Measurements from ENCODE around the gene VANGL2.

The VANGL2 gene

DNA sequence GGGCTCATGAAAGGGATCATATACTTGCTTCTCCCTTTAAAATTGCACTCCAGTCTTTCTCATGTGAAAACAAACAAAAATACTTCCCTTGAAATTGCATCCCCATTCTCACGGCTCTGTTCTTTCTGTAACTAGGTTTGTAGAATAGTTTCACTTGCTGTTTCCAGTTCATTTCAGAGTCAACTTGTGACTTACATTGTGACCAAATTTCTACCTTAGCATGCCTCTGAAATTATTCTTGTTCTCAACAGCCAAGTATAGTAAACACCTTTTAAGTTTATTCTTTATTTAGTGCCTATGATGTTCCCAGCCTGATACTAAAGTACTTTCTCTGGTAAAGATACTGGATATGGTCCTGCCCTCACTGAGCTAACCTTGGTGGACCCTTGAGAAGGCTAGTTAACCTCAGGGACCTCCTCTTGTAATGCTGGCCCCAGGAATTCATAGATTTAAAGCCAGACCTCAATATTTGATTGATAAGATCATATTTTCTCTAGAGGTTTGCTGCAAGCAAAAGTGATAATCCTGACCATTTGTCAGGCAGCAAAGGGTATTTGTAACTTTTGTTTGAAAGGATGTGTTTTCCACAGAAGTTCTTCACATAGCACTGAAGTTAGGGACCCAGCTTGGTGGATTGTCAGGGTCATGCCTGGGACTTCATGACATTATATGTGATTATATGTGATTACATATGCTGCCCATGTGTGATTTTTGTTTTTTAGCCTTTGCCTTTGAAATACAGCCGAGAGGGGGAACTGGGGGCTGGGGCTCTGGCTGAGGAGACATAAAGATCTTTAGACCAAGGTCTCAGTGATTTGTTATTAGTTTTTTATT, 29.6 kb downstream of the VANGL2 start:
- no peak for DNase-seq

DNA sequence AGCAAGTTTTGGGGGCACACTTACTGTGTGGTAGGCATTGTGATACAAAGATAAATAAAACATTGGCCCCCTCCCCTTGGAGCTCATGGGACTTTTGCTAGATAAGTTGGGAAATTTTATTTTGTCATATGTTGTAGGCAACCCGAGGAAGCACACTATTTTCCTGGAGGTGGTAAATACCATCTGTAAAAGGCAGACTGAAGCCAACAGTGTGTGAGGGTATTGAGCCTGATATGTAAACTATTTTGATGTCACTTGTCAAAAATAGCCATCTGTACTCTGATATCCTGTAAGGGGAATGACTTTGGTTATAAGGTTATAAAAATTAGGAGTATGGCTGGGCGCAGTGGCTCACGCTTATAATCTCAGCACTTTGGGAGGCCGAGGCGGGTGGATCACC, 30.6 kb downstream of the VANGL2 start:
- DNase-seq, result no peak

DNA sequence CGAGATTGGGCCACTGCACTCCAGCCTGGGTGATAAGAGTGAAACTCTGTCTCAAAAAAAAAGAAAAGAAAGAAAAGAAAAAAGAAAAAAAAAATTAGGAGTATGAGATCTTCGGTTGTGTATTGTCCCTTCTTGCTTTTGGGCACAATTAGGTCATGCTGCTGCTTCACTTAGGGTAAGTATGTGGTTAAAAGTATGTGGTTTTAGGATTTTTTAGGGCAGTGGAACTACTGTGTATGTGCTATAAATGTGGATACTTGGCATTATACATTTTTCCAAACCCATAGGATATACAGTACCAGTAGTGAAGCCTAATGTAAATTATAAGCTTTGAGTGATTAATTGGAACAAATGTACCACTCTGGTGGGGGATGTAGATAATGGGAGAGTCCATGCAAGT, 31.2 kb downstream of the VANGL2 start:
- no peak for DNase-seq

DNA sequence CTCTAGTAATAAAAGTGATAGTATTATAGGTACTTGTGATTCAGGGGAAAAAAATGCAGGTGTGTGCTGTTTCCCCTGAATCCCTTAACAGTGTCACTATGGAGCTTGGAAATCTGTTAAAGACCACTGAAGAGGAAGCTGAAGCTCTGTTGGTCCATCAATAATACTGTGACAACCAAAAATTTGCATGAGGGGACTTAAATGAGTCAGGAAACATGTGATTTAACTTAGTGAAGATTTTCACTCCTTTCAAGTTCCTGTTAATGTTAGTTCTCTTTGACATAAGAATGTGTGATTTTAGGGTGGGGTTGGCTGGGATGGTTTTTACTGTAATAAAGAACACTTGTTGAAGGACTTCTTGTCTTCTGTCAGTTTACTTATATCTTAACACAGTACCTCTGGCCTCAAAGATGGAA, 32.0 kb downstream of the VANGL2 start:
- DNase-seq, result no peak

DNA sequence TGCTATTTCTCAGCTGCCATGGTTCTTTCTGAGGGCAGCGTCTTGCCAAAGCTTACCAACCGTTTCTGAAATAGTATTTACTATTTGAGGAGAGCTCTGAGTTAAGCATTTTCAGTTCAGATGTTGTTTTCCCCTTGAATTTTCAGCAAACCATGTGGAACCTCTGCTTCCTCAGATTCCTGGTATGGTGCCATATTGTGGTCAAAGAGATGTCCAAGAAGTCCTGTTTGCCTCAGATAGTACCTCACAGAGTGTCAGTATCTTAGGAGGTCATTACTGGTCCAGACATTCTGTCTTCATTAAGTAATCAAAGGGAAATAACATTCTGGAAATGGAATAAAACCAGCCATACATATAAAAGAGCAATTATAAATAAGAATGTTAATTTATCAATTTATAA, 36.6 kb downstream of the VANGL2 start:
- no peak for DNase-seq

DNA sequence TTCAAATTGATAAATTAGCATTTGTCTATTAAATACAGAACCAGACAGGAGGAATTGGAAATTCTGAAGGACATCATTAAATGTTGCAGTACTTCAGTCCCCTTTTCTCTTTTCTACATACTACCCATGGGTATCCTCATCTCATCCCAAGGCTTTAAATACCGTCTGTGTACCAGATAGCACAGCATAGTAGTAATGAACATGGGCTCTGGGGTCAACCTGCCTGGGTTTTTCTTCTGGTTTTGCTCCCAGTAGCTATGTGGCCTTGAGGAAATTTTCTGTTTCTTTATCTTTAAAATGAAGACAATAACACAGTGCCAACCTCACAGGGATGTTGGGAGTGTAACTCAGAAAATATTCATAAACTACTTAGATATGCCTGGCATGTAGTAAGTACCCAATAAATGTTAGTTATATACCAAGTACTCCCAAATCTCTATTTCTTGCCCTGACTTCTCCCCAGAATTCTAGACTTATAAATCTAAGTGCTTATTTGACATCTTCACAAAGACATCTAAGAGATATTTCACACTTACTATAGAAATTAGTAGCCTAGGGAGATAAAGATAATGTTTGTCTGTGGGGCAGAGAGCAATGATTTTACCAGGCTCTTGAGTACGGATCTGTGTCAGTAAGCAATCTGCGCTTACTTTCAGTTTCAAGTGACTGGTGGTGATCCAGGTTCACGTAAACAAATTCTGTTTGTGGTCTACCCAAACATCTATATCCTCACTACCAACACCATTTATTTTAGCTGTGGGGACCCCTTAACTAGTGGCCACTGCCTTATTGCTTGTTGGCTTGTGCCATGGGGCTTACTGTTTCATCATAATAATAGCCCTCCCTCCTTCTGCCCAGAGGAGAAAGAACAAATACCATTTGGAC, 37.3 kb downstream of the VANGL2 start:
- peak; percentile 57 for DNase-seq

DNA sequence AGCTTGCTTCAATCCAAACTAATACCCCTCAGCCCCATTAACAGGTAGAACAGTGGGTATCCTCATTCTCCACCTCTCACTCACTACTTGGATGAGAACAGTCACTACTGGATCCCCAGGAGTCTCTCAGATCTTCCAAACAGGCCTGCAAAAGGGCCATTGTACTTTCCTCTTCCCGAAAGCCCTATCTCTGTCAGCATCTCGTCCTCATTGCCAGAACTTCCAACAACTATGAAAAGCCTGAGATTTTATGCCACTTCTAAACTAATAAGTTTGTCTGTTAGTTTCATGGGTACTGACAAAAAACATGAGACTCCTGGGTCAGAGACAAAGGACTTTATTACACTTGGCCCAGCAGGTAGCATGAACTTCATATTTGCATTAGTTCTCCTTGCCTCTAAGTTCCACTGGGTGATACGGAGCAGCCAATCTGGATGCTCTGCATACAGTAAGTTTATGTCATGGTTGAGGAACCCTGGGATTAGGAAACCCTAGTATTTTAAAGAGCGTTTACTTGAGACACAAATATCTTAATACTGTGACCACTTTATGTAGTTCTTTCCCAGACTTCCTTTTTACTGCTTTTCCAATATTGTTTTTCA, 38.1 kb downstream of the VANGL2 start:
- no peak for DNase-seq

DNA sequence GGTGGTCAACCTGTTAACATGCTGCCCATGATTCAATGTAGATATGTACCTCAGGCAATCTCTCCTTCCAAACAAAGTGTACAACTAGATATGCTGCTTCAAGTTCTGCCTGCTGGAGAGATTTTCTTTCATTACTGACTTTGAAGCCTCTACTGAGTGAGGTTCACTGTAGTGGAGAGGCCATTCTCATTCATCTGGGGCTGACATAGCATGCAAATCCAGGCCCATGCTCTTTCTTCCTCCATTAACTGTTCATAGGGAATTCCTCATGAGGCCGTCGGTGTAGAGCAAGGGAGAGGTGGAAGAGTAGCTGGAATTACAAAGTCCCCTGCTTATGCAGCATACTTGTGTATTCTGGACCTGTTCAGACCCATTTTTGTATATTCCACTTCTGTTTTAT, 38.6 kb downstream of the VANGL2 start:
- DNase-seq, result no peak

DNA sequence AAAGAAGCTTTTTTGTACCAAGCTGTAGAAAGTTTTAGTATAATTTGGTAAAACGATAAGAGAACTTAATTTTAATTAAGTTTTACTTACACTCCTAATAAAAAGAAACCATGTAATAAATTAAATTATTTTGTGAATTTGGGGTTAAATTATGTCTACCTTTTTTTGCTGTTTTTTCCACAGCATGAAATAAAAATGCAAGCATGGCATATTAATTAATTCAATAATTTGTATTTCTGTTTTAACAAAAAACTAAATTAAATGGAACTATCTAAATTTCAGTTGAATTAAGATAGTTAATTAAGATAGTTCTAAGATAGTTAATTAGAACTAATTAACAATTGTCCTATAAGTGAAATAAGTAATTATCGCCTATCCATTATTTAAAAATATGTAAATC, 39.4 kb downstream of the VANGL2 start:
- no peak for DNase-seq

DNA sequence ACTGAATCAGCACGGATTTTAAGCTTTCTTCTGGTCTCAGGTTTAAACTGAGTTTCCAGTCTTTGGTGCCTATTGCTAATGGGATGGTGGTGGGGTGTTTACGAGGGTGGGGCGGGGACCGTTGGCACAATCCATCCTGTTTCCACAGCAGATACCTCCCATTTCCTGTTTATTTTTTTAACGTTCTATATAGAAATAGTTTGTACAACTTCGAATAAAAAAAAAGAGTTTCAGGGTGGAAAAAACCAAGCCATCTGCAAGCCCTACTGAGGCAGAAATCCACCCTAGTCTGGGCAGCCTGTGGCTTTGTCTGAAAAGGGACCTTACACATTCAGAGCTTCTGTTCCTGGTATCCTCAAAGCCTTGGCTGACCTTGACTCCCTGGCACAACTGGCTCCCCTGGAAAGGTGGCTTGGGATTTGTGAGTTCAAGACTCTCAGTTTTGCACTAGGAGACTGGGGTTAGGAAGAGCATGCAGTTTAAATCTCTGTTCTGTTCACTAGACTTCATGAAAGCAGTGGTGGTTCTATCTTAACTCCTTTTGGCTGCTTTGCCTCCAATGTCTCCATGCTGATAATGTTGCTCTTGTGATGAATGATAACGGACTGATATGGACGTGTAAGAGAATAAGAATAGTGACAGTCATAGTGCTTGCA, 46.7 kb downstream of the VANGL2 start:
- DNase-seq, result no peak

DNA sequence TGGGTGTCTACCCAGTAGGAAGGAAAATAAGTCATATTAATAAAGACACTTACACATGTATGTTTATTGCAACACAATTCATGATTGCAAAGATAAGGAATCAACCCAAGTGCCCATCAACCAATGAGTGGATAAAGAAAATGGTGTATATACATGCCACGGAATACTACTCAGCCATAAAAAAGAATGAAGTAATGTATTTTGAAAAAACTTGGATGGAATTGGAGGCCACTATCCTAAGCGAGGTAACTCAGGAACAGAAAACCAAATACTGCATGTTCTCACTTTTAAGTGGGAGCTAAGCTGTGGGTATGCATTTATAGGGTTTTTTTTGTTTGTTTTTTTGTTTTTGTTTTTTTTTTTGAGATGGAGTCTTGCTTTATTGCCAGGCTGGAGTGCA, 49.1 kb downstream of the VANGL2 start:
- DNase-seq, result no peak

DNA sequence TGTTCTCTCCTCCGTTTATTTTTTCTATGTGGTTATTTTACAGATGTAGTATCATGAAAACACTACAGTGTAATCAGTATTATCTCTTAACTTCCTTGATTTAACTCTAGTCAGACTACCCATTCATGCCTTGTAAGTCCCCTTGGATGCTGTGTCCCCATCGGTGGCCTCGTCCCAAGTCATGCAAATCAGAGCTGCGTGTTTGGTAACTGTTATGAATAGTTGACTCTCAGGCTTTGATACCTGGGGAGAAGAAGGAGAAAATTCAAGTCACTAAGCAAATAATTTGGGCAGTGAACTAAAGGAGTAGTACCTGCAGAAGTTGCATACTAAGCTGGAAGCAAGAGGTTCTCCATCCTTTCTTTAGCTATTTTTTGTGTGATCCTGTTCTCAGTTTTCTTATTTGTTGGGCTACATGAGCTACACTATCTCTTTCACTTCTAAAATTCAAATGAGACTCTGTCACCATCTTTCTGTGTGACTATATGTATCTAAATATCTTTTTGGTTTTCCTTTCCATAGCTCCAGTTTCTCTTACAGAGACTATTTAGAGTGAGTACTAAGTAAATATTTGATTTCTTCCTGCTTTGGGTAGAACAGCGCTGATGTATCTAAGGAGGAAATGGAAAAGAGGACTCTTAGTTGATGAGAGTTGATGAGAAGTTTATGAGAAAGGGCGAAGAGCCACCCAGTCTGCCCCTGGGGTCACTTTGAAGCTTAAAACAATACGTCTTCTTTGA, 50.9 kb downstream of the VANGL2 start:
- no peak for DNase-seq

DNA sequence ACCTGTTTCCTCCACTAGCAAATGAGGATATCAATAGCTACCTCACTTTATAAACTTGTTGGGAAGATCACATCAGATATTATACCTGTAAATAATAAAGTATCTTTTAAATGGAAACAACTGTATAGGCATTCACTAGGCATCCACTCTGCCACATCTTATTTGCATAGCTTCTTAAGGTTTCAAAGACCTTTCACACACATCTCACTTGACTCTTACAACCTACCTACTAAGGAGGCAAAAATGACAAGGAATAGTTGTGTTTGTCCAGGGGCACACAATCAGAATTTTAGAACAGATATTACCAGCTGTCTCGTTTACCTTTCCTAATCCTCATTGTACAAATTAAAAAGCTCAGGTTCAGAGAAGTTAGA, 51.5 kb downstream of the VANGL2 start:
- no peak for DNase-seq

DNA sequence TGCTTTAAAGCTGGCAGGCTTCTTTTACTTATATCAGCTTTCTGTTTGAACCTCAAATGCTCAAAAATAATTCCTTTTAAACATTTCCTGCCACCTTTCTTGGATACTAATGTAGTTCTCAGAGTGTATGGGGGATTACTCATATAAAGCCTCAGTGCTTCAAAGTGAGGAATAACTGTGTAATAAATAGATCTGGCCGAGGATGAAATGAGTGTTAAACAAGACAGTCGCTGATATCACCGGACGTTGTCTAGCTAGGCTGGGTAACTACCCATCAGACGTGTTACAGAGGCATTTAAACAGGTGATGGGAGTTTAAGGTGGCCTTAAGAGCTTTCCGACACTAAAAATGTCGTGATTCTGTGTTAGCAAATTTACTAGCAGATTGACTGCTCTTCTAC, 53.1 kb downstream of the VANGL2 start:
- DNase-seq, result no peak

DNA sequence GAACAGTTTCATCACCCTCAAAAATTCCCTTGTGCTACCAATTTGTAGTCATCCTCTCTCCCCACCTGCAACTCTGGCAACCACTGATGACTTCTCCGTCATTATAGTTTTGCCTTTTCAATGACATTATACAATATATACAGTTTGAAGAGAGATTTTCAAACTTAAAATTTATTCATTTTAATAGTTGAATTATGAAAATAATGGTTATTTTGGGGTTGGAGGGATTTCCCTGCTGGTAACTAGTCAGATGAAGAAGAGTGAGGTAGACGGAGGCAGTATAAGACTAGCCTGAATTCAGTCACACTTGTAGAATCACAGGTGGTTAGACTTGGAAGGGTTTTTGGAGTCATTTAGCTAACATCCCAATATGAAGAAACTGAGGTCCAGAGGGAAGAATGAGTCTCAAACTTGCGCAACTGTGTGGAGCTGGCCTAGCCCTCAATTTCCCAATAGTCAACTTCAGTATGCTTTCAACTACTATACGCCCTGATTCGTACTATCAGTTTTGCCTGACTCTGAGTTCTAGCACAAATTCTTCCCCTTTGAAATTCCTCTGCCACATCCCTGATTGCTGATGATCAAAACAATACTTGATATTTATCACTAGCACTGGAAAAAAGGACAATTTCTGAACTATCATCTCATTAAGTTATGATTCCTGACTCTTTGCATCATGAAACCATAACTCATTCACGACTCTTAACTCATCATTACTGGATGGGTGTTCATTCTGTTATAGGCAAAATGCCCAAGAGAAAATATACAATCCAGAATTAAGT, 54.2 kb downstream of the VANGL2 start:
- DNase-seq, result no peak

DNA sequence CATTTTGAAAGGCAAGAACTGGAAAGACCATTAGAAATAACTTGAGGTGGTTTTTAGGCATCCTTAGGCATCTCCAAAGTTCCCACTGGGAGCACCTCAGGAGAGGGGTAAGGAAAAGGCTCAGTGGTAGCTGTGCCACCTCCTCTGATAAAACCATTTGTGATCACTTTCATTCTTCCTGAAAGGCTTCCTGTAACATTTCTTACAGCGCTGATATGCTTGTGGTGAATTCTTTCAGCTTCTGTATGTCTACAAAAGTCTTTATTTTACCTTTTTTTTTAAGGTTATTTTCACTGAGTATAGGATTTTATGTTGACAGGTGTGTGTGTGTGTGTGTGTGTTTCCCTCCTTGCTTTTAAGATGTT, 54.8 kb downstream of the VANGL2 start:
- no peak for DNase-seq

DNA sequence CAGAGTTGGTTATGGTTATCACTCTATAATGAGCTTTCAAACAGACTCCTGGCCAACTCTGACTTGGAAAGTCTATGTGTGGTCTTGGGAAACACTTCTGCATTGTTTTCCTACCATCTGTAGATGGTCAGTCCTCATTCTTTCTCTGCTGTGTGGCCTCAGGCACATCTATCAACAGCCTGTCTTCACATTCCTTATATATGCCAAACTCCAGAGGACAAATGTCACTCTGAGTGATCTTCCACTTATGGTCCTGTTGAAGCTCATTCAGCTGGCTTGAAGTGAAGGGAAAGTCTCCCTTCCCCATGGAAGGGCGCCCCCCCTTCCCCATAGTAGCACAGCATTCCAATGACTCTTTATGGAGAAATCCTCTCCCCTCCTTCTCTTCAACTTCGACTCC, 58.7 kb downstream of the VANGL2 start:
- no peak for DNase-seq

DNA sequence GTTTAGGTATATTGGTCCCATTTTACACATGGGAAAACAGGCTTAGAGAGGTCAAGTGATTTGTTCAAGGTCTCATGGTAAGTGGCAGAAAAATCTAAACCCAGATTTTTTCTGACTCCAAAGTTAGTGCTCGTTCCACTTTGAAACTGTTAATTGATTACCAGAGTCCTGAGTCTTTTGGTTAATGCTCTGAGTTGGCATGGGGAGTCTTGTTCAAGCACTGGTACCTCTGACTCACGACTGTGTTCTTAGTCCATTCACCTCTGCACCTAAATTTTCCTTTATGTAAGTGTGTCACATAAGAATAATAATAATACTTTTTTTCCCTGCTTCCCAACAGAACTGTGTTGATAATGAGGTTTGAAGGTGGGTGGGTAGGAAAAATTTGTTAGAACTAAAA, 59.3 kb downstream of the VANGL2 start:
- DNase-seq, result no peak

DNA sequence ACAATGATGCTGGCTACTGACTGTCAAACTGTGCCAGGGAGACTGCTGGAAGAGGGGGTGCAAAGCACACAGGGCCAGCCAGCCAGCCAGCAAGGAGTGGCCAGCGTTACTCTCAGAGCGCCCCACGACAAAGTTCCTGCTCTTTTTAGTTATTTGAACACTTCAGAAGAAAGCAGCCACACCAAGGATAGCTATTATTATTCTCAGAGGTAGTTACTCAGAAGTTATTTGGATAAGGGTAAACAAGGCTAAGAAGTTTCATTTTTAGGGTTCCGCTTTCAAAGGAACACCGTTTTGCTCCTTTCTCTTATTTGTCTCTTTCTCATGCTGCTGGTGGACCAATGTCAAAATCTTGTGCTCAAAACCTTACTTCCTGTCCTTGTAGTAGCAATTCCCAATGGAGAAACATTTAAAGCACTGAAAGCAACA, 59.9 kb downstream of the VANGL2 start:
- no peak for DNase-seq

DNA sequence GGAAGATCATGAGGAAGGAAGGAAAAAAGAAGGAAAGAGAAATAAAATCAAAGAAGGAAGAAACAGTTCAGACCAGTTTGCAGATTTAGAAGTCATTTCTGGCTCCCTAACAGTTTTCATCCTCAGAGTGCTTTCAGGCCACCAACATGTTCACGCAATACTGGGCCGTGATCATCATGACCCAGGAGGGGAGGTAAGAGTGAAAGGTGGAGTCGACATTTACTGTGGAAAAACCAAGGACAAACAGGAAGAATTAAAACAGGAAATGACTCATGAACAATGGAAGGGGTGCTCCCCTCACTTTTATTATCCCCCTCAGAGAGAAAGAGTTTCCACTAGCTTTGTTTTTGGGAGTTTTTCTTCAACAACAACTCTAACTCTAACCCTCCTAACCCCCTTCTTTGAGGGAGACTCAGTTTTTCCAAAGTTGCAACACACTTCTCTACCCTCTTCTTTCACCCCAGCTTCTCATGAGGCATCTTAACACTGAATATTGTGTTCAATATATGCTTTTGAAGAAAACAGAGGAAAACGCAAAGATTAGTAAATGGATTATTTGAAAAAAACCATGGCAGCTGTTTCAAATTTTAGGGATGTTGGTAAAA, 60.4 kb downstream of the VANGL2 start:
- no peak for DNase-seq

DNA sequence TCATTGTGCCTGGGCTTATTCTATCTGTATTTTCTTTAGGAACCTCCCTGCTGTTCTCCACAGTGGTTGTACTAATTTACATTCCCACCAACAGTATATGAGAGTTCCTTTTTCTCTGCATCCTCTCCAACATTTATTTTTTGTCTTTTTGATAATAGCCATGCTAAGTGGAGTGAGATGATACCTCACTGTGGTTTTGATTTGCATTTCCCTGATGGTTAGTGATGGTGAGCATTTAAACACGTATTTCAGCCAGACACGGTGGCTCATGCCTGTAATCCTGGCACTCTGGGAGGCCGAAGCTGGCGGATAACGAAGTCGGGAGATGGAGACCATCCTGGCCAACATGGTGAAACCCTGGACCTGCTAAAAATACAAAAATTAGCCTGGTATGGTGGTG, 64.8 kb downstream of the VANGL2 start:
- no peak for DNase-seq

Data from RPMI8226 (cell line).